Sigmoid colon (tissue), 4 donors: ENCODE measurements around the gene RBM39.

Experiments used
- CTCF ChIP-seq, 4 experiments: fragments of 450-650 bp in 3 of 4; fragments of 200-600 bp in 1 of 4; IDR thresholded peaks; one replicate each; pipeline ENCODE4 v1.5.1; 2016 to 2019; ENCODE audit warnings: antibody characterized with exemption in 4 of 4, mild to moderate bottlenecking in 3 of 4, moderate library complexity in 2 of 4
- EP300 ChIP-seq, 4 donors: sonication (generic); formaldehyde crosslinking; IDR thresholded peaks; one replicate each; pipeline ENCODE4 v1.6.1; 2017; ENCODE audit warnings: antibody characterized with exemption in 4 of 4
- POLR2A ChIP-seq, 2 donors: fragments of 450-650 bp; IDR thresholded peaks; one replicate each; pipeline ENCODE4 v1.6.1; 2016; ENCODE audit warnings: antibody characterized with exemption in 2 of 2, mild to moderate bottlenecking in 2 of 2, moderate library complexity in 2 of 2

- TF ChIP-seq CTCF (IDR thresholded peaks at IDR 0.05) (no peak), POLR2A (IDR thresholded peaks at IDR 0.05) (no peak), EP300 (IDR thresholded peaks at IDR 0.05) (no peak)
These were observed 26.4 kb downstream of the RBM39 start for GRCh38 chr20:35715652-35716051.
